Subcutaneous preadipocyte (primary cell): ENCODE data around the gene VSTM2A. TPM values are rescaled to one million over a fixed set of nuclear protein-coding genes. Genes with fewer than 3 reads are reported as not detected.

ENCODE experiments used
- small RNA-seq: library from RNA; depleted of rRNA; stranded (forward); fragments of <200 nt; gene quantifications from one replicate; pipeline ENCODE3, GENCODE V24; 2012
- total RNA-seq: library from RNA; depleted of rRNA; stranded (reverse); fragments of >200 nt; gene quantifications from 2 replicates; pipeline ENCODE4 v1.2.3, GENCODE V29; 2012

VSTM2A gene
- not detected in 2 replicates for total RNA-seq

GRCh38 chr7:54541669-54542625 is at the start of gene VSTM2A:
Gene VSTM2A, plus strand, starts transcription at chr7:54542375. Its CDS starts 356 bp downstream, at chr7:54542731.

Small RNAs within 50 kb of the gene (small RNA-seq; reads per million reads assigned to genes)
- not detected for gene RNU6-1125P

Other genes starting within 250 kb of the VSTM2A start
- 152 and 231 TPM in 2 replicates for gene SEC61G, start 216.8 kb downstream of the VSTM2A start, total RNA-seq